GM18502 (cell line): ENCODE results near the gene COL27A1.
"Not testable (repeated sequence)": the region's sequence is repeated elsewhere in the genome, so short reads cannot be mapped to it uniquely, and the experiment has no call there.

Experiments used
- ATAC-seq: cut with Tn5 transposase; IDR thresholded peaks from one replicate; pipeline ENCODE4 v1.9.1; 2021; ENCODE audit warnings: mild to moderate bottlenecking; ENCODE audit not compliant: unreplicated experiment, poor library complexity

The COL27A1 gene

GRCh38 chr9:114327749-114328148 is 172.4 kb downstream of the COL27A1 start:
- no peak for ATAC-seq

DNA sequence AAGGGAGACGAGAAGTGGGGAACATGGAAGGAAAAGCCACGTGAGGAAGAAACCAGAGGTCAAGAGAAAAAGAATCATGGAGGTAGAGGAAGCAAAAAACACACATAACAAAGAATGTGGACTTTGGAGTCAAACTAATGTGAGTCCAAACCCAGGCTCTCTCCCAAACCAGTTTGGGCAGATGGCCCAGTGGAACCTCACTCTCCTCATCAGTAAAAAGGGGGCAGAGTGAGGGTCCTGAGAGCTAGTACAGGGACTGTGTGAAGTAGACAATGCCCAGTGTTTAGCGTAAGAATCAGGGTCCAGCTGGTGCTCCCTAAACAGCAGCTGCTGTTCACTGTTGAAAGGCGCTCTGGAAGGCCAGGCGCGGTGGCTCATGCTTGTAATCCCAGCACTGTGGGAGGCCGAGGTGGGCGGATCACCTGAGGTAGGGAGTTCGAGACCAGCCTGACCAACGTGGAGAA is 173.1 kb downstream of the COL27A1 start:
- ATAC-seq = not testable (repeated sequence)

DNA sequence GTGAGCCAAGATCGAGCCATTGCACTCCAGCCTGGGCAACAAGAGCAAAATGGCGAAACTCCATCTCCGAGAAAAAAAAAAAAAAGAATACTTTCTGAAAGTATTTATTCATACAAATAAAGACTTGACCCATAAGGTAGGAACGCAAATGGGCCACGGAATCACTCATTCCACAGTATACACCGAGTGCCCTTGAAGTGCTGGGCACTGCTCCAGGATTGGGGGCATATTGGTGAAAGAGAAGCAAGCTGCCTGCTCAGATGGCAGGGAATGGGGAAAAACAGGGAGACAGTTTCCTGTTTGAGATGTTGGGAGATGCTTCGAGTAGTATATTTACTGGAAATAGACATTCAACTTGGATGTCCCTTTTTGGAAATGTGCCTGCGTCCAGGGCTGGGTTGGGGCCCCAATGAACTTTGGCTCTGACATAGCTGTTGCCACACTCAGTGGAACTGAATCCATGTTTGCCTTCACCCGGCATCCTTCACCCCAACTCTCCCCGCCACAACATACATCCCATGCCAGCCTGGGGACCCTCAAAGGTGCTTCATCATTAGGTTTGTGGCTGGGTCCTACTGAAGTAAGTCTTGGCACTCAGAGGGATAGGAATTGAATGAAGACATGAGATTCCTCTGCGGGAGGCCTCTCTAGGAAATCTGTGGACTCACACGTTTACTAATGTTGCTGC is 173.7 kb downstream of the COL27A1 start:
- ATAC-seq = not testable (repeated sequence)

GRCh38 chr9:114329625-114330022 is 174.3 kb downstream of the COL27A1 start, which contains the start of gene ORM2:
ORM2 (plus strand) TSS chr9:114329869; CDS start chr9:114329905, 36 bp downstream.
- not testable (repeated sequence) for ATAC-seq

DNA sequence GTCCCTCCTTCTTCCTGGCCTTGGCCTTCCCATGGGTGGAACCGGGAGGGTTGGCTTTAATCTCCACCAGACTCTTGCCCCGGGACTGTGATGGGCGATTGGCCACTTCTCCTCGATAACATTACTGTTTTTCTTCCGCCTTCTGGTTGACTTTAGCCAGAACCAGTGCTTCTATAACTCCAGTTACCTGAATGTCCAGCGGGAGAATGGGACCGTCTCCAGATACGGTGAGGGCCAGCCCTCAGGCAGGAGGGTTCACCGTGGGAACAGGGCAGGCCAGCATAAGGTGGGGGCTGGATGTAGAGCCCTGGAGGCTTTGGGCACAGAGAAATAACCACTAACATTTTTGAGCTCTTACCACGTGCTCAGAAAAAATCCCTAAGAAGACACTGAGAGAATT is 175.3 kb downstream of the COL27A1 start:
- no peak for ATAC-seq

GRCh38 chr9:114331229-114332195 is 176.2 kb downstream of the COL27A1 start:
- not testable (repeated sequence) for ATAC-seq

DNA sequence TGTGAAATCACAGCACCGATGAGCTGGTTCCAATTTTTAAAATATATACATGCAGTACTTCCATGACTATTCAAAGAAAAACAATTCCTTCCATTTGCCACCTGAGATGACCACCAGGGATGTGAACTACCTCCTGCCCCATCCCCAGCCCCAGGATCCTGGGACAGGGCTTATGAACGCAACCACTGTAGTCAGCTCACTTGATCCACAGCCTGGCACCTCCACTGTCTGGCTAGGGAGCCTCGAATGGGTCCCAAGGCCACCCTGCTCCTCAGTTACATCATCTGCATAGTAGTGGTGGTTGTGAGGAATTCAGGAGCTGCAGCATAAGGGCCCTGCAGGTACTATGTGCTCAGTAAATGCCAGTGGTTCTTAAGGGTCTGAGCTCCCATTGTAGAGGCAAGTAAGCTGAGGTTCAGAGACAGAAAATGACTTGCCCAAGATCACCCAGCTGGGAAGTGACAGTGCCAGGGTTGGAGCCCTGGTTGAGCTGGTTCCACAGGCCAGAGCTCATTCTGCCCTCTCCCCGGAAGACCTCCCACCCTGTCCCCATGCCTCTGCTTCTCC is 177.2 kb downstream of the COL27A1 start:
- ATAC-seq = not testable (repeated sequence)

DNA sequence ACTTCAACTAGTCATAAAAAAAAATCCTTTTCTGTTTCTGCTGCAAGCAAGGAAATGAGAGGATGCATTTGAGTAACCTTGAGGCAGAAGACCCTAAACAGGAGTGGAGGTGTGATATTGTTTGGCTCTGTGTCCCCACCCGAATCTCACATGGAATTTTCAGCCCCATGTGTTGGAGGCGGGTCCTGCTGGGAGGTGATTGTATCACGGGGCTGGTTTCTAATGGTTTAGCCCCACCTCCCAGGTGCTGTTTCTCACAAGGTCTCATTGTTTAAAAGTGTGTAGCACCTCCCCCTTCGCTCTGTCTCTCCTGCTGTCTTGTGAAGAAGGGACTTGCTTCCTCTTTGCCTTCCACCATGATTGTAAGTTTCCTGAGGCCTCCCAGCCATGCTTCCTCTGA is 178.4 kb downstream of the COL27A1 start:
- not testable (repeated sequence) for ATAC-seq

DNA sequence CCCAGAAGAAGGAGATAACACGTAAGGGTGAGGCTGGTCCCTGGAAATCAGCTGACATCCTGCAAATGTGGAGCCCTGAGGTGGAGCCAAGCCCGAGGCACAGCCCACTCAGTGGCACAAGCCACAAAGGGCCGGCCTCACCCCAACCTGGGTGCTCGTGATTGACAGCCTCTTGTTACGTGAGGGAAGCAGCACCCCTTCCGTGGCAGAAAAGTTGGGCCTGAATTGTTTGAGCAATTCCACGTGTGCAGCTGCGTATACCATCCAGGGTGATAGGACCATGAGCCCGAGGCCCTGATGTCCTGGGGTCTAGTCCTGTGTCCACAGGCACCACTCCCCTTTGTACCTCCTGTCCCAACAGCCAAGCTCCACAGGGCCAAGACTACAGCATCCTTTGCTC is 179.2 kb downstream of the COL27A1 start:
- ATAC-seq = no peak

- ATAC-seq = no peak
Observed at GRCh38 chr9:114335745-114336144, 180.4 kb downstream of the COL27A1 start.

- no peak for ATAC-seq
Observed at GRCh38 chr9:114336157-114336556, 180.8 kb downstream of the COL27A1 start.

DNA sequence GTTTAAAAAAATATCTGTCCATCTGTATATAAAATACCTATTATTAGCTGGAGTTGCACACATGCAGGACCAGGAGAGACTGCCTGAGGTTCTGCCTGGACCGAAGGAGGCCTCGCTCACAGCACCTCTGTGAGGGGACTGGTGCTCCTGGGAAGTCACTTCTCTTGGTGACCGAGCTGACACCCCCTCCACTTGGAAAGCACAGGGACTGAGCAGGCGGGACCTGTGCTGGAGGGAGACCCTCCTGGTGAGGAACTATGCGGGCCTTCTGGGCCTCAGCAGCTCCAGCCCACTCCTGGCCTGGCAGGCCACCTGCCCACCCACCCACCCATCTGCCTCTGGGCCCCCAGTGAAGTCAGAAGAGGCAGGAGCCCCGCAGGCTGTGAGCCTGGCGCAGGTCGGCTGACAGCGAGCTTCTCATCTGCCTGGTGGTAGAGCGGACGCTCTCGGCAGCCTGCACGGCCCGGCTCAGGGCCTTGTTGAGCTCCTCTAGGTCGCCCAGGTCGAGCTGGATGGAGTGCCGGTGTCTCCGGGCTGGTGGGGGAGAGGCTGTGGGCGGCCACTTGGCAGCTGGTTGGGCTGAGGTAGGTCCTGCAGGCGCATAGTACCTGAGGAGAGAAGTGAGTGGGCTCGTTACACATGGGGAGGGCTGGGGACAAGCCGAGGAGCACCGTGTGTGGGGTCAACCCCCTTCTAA is 181.5 kb downstream of the COL27A1 start:
- ATAC-seq = no peak

DNA sequence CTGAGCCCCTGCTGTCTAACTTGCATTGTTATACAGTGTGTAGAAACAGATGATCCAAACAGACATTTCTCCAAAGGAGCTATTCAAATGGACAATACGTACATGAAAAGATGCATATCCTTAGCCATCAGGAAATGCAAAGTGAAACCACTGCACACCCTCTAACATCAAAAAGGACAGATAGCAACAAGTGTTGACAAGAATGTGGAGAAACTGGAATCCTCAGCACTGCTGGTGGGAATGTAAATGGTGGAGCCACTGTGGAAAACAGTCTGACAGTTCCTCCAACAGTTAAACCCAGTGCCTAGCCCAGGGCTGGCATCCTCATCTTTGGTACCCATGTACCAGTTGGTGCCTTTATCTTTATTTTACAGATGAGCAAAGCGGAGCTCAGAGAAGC is 182.8 kb downstream of the COL27A1 start:
- no peak for ATAC-seq

GRCh38 chr9:114339130-114339908 is 184.0 kb downstream of the COL27A1 start:
- peak; percentile 66 for ATAC-seq

DNA sequence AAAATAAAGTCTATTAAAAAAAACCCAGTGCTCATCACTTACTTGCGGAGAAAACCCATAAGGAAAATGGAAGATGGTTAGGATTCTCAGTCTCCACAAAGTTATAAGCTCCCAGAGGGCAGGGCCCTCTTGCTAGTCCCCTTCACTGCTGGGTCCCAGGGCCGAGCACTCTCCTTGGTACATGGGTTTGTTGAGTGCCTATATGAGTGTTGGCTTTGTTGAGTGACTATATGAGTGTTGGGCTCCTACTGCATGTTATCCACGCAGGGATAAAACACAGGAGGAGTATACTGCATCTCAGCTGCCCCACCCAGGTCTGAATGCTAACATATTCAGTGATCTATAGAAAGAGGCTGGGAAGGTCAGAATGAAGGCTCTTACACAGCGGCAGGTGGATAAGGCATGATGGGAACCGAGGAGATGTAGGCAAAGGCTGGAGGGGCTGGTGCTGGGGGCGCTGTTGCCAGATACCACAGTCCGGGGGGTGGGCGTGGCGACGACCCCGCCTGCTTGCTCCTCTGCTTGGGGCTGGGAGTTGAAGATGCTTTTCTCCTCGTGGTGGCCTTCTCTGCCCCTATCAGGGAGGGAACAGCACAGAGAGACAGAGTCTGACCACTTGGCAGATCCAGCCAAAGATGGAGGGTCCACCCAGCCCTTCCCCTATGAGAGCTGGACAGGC is 186.0 kb downstream of the COL27A1 start:
- ATAC-seq = no peak

DNA sequence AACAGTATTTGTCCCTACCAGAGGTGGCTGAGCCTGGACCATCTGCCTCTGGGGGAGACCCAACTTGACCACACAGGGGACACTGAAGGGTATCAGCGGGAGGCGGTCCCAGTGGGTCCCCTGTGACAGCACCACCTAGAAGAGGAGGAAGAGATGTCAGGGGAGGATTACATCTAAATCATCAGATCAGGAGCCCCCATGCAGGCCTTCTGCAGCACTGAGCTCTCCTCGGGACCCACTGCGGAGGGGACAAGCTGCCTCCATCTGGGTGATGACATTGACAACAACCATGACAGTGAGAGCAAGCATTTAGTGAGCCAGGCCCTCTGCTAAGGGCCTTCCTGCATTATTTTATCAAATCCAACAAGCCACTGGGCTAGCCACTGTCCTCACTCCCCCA is 186.7 kb downstream of the COL27A1 start:
- ATAC-seq = no peak

DNA sequence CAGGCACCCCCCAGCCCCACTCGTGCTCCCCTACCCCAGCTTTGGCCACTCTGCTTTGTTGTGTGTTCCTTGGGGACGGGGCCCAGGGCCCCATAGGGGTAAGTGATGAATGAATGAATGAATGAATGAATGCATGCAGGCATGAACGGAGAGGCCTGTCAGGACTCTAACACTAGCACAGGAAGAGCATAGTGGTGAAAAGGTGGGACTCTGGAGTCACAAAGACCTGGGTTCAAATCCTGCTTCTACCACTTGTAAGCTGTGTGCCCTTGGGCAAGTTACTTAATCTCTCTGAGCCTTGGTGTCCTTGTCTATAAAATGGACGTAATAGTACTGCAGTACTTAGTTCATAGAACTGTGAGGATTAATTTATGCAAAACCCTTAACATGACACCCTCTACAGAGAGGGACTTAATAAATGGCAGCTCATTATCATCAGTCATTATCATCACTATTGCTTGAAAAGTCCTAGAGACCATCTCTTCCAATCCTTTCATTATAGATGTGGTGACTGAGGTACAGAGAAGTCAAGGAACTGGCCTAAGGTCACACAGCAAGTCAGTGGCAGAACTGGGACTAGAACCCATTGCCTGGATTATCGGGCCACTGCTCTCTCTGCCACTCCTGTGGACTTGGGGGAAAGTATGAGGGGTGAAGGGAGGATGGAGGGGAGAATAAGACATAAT is 187.6 kb downstream of the COL27A1 start:
- ATAC-seq = no peak

- no peak for ATAC-seq
Observed at GRCh38 chr9:114343471-114344187, 188.3 kb downstream of the COL27A1 start.
